Astrocyte of the cerebellum (primary cell): ENCODE measurements around the gene NPAS2.

ENCODE experiments used
- DNase-seq: peaks from one replicate; pipeline ENCODE4 v3.0.0-alpha.2; 2011; ENCODE audit warnings: low read depth
- H3K4me3 ChIP-seq: 2 replicates; pipeline ENCODE4 v1.5.1; 2011; ENCODE audit warnings: mild to moderate bottlenecking, low read depth, low read length, moderate library complexity
- CTCF ChIP-seq: IDR thresholded peaks from 2 replicates; pipeline ENCODE4 v1.5.1; 2012; ENCODE audit warnings: low read length, low read depth, moderate library complexity, mild to moderate bottlenecking; ENCODE audit errors: missing control alignments
- in situ Hi-C: cut with HindIII; loops from 2 replicates; pipeline ENCODE4 v1.10.0; 2017; ENCODE audit warnings: low sequenced_read_pairs

The NPAS2 gene

GRCh38 chr2:100964222-100964621 is 144.3 kb downstream of the NPAS2 start:
- no peak for TF ChIP-seq CTCF
- H3K4me3 ChIP-seq, result no peak overlapping the region
- in situ Hi-C loops, result no loop called here
- no peak for DNase-seq

GRCh38 chr2:100964681-100965169 is 144.8 kb downstream of the NPAS2 start:
- TF ChIP-seq CTCF, result no peak
- in situ Hi-C loops, result no loop called here
- no peak overlapping the region for H3K4me3 ChIP-seq
- no peak for DNase-seq

- DNase-seq, result no peak
- in situ Hi-C loops, result no loop called here
- H3K4me3 ChIP-seq, result no peak overlapping the region
- no peak for TF ChIP-seq CTCF
Measured at GRCh38 chr2:100965596-100965995, 145.7 kb downstream of the NPAS2 start.

GRCh38 chr2:100967716-100968115 is 147.8 kb downstream of the NPAS2 start:
- in situ Hi-C loops, result no loop called here
- H3K4me3 ChIP-seq, result no peak overlapping the region
- DNase-seq, result no peak
- no peak for TF ChIP-seq CTCF

- in situ Hi-C loops, result no loop called here
- TF ChIP-seq CTCF, result no peak
- DNase-seq, result no peak
- no peak overlapping the region for H3K4me3 ChIP-seq
Measured at GRCh38 chr2:100968146-100969145, 148.5 kb downstream of the NPAS2 start.

- in situ Hi-C loops, result no loop called here
- TF ChIP-seq CTCF, result no peak
- H3K4me3 ChIP-seq, result no peak overlapping the region
- no peak for DNase-seq
Measured at GRCh38 chr2:100969998-100970397, 150.1 kb downstream of the NPAS2 start.
